Activated T-cell treated with anti-CD3 and anti-CD28 coated beads, Interleukin-2, amount 50 U/mL, for 1 hour (primary cell): ENCODE data around the gene NTSR1.

Source experiments
- DNase-seq: peaks from one replicate; pipeline ENCODE4 v3.0.0-alpha.2; 2020

NTSR1 gene

DNA sequence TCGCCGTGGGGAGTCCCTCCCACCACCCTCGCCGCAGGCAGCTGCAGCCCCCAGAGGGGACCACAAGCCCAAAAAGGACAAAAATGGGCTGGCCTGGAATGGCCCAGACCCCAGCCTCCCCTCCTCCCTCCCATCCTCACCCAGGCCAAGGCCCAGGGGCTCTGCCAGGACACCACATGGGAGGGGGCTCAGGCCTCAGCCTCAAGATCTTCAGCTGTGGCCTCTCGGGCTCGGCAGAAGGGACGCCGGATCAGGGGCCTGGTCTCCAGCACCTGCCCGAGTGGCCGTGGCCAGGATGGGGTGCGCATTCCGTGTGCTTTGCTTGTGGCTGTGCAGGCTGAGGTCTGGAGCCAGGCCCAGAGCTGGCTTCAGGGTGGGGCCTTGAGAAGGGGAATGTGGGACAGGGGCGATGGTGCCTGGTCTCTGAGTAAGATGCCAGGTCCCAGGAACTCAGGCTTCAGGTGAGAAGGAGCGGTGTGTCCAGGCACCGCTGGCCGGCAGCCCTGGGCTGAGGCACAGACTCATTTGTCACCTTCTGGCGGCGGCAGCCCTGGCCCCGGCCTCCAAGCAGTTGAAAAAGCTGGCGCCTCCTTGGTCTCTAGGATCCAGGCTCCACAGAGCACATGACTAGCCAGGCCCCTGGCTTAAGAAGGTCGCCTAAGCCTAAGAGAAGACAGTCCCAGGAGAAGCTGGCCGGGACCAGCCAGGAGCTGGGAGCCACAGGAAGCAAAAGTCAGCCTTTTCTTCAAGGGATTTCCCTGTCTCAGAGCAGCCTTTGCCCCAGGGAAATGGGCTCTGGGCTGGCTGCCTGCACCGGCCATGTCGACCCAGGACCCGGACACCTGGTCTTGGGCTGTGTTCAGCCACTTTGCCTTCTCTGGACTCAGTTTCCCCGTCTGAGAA, 52.5 kb downstream of the NTSR1 start:
- DNase-seq = no peak

DNA sequence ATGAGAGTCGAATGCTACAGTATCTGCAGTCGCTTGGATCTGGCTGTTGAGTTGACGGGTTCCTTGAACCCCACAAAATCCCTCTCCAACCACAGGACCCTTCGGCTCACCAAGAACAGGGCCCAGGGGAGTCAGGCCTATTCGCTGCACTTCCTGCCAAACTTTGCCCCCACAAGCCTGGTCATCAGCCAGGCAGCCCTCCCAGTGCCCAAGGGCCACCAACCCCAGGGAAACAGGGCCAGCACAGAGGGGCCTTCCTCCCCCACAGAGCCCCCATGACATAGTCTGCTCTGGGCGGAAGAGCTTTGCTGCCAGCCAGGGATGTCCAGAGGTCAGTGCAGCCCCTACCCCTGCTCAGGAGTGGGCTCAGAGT, 53.1 kb downstream of the NTSR1 start:
- no peak for DNase-seq

DNA sequence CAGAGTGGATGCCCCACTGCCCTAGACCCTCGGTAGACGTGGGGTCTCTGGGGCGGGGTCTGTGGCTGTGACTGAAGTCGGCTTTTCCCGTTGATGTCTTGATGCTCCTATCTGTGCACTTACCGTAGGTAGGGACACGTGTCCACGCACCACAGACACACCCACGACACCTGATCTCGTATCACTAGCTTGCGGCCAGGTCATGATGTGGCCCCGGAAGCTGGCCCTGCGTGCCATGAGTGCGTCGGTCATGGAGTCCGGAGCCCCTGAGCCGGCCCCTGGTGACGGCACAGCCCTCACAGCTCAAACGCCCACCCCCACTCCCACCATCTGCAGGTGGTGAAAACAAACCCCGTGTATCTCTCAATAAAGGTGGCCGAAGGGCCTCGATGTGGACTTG, 53.7 kb downstream of the NTSR1 start:
- no peak for DNase-seq

DNA sequence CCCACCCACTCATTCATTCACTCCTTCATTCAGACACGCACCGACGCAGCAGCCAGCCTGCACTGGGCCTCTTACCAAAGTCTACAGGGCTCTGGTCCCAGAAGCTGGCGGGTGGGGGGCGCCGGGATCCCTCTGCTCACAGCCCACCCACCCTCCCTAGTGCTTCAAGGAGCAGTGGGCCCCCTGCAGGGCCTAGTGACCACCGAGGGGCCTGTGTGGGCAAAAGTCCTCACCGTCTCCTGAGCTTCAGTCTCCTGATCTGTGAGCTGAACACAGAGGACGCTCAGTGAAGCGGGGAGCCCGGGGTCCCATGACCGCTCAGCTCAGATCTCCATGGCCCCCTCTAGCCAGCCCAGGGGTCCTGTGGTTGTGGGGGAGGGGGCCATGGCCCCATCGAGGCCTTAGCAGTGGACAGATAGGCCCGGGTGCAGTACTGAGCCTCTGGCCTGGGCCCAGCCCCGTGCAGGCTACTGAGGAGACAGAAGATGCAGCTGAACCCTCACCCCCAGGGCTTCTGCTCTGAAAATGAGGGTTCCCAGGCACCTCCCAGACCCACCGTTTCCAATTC, 54.2 kb downstream of the NTSR1 start:
- DNase-seq = no peak

DNA sequence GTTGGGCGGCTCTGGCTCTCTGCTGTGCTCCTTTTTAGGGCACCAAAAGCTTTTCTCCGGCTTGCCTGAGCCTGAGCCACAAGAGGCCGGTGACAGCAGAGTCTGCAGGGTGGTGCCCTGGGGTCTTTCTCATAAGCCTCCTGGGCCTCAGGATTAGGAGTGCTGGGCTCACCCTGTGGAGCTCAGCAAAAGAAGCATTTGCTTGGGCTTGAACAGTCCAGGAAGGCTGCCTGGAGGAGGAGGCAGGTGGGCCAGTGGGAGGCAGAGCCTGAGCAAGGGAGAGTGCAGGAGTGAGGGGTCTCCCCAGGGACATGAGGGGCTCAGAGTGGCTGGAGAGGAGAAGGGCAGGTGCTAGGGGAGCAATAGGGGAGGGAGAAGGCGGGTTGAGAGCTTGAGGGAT, 54.8 kb downstream of the NTSR1 start:
- DNase-seq = no peak

DNA sequence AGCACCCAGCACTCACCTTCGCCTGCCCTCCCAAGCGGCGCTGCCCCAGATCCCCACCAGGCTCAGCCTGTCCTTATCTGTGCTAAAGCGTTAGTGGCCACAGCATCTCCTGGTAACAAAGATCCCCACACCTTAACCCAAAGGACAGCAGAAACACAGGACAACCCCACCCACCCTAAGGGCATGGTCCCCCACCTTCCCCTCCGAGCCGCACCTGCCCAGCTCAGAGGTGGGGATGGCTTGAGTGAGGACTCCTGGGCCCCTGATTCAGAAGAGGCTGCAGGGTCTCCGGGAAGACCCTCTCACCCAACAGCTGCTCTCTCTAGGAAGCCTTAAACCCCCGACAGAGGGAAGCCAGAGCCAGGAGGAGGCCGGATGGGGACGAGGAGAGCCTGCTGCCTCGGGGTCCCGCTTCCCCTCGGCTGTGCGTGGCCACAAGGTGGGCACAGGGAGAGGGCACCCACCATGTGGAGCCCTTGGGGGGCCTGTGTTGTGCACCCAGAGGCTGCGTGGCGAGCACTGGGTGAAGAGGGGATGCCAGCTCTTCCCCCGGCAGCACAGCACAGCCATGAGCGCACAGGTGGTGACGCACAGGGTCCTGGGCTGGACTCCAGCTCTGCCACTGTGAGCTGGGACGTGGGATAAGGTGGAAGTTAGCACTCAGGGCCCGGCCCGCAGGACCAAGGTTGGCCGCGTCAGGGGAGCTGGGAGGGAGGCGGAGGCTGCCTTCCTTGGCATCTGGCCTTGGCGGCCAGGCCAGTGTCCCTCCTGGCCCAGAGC, 55.7 kb downstream of the NTSR1 start:
- no peak for DNase-seq

DNA sequence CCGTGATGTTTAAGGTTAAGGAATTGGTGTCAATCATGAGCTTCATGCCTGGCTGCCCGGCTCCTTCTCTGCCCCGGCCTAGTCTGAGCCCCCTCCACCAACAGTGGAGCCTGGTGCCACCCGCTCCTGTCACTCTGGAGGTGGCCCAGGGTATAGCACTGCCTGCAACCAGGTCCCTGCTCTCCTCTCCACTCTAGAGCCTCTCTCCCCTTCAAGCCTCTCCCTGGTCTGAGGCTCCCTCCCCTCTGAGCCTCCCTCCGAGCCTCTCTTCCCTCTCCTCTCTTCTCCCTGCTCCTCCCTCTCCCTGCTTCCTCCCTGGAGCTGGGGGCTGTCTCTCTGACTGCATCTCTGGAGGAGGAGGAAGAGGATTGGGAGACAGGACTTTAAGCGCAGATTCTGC, 56.4 kb downstream of the NTSR1 start:
- no peak for DNase-seq

DNA sequence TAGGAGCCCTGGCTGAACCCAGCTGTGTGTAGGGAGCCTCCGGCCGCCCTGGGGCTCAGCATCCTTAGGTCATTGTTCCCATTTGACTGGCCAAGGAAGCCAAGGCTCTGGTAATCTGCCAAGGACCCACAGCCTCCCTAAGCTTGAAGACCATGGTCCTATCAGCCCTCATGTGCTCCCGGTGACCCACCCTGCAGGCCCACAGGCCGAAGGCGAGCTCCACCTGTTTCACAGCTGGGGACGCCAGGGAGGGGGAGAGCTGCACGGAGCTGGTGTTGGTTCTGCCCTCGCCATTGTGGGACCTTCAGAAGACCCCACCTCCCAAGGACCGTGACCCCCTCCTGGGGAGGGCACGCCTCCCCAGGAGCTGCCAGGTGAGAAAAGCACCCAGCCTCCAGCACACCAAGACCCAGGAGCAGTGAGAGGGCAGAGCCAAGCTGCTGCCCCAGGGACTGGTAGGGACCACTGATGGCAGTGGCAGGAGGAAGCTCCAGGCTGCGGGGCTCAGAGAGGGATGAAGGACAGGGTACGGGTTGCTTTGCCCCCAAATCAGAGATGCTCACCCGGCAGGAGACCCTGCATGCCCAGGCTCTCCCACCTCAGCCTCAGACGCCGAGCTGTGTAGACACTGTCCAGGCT, 56.9 kb downstream of the NTSR1 start:
- no peak for DNase-seq

DNA sequence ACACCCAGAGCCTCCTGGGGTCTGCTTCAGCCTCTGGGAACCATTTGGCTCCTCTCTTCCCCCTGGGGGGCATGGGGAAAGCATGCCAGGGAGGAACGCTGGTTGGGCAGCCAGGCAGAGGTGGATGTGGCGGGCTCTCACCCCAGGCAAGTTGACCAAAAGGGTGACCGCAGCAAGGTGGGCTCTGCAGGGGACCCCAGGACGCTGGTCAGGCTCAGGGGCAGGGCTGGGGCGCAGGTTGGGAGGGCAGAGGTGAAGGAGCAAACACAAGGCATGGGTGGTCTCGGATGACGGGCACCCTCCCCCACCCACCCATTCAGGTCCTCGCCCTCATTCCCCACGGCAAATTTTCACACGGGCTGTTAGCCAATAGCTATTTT, 57.4 kb downstream of the NTSR1 start:
- DNase-seq = no peak

DNA sequence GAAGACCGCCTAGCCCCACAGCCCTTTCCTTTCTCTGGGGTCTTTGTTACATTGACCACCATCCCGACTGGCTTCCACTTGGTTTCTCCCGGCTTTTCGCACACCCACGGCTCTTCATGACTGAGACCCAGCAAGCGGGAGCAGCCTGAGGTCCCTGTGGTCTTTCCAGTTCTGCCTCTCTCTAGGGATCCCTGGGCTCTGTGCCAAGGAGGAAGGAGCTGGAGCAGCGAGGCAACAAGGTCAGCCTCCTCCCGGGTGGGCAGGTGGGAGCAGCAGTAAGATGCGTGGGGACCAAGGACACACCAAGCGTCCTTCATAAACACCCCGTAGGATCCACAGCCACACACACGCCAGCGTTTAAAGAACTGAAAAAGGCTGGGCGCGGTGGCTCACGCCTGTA, 58.1 kb downstream of the NTSR1 start:
- DNase-seq = no peak

DNA sequence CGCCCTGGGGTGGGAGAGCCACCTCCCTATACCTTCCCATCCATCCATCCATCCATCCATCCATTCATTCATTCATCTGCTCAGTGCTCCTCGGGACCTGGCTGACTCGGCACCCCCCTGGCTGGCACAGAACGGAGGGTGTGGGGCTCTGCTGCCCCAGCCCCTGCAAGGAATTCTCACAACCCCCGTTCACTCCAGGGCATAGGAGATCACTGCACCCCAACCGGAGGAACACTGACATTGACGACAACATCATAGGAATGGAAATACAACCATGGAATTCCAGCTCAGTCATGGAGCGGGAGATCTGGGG, 59.6 kb downstream of the NTSR1 start:
- DNase-seq = no peak

DNA sequence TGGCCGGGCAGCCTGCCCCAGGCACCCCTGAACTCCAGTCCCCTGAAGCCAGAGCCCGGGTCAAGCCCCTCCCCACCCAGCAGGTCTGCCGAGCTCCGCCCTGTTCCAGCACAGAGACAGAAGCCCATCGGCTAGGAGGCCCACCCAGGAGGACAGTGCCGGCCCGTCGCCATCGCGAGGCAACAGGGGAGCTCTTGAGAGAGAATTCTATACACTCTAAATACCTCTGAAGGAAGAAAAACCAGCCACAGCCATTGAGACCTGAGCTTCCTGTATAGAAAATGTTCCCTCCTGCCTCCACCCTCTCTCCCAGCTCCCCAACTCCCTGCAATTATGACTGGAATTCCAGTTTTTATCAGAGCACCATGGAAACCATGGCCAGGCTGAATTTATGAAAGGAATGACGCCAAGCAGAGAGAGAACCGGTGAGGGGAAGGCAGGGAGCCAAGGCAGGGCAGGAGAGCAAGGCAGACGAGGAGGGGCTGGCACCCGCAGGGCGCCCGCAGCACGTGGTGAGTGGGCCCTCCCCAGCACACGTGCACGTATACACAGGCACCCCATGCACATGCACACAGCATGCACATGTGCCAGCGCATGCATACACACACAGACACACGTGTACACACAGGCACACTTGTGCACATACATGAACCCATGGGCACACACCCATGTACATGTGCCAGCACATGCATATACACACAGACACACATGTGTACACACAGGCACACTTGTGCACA, 60.1 kb downstream of the NTSR1 start:
- no peak for DNase-seq

DNA sequence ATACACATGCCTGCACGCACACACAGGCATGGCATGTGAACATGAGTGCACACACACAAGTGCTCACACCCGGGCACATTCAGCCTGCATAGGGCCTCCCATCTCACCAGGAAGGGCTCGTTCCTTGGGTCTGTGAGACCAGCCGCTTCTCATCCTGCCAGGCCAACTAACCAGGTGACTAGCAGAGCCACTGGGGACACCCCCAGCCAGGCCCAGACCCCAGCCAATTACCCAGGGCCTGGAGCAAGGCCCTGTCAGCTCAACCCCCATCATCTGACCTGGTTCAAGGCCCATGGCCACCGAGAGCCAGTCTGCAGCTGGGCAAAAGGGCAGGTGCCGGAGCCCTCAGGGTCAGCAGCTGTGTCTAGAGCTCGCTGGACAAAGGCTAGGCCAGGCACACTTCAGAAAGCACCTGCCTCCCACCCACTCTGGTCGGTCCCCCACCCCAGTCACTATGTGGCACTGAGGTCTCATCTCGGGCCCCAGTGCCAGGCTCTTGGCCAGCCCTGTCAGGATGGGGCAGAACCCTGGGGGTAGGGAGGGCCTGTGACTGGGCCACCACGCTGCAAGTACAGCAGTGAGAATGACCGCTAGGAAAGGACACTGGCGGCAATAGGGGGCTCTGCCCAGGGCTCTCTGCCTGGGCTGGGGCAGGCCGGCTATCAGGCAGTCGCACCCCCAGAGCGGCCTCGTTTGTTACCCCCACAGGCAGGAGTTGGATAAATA, 60.9 kb downstream of the NTSR1 start:
- no peak for DNase-seq

DNA sequence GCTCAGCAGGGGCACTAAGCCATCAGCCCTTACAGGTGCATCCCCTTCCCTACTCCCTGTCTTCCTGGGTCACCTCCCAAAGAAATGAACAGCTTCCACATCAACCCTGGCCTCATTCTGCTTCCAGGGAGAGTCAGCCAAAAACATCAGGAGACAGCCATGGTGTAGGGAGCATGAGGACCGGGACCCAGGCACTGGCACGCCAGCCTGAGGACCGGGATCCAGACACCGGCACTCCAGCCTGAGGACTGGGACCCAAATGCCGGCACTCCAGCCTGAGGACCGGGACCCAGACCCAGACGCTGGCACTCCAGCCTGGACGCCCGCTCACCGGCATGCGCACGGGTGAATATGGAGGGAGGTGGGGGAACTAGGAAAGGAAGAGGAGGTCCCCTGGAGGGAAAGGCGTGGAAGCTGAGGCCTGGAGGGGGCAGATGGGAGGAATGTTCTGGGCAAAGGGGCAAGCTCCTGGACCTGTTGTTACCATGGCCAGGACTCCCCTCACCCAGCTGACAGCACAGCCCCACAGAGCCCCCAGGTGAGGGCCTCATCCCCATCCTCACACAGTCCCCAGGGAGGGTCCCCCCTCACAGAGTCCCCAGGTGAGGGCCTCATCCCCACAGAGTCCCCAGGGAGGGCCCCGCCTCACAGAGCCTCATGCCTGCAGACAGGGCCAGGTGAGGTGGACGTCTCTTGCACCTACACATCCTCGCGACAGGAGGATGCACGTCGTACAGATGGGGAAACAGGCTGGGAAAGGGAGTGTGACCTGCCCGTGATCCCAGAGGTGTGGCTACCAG, 61.7 kb downstream of the NTSR1 start:
- no peak for DNase-seq

DNA sequence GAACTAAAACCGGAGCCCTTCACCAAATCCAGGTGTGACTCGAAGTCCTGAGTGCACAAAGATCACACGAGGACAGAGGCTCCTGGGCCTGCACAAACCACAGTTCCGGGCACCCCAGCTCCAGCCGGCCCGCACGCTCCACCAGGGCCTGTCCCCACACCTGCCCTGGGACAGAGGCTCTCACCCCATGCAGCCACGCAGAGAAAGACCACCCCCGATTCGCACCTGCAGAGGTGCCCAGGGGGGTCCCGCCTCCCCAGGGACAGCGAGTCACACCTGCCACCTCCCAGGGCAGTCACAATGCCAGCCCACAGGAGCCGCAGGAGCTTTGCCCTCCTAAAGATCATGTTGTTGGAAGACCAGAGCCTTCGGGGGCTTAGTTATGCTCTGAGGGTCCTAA, 62.3 kb downstream of the NTSR1 start:
- no peak for DNase-seq

DNA sequence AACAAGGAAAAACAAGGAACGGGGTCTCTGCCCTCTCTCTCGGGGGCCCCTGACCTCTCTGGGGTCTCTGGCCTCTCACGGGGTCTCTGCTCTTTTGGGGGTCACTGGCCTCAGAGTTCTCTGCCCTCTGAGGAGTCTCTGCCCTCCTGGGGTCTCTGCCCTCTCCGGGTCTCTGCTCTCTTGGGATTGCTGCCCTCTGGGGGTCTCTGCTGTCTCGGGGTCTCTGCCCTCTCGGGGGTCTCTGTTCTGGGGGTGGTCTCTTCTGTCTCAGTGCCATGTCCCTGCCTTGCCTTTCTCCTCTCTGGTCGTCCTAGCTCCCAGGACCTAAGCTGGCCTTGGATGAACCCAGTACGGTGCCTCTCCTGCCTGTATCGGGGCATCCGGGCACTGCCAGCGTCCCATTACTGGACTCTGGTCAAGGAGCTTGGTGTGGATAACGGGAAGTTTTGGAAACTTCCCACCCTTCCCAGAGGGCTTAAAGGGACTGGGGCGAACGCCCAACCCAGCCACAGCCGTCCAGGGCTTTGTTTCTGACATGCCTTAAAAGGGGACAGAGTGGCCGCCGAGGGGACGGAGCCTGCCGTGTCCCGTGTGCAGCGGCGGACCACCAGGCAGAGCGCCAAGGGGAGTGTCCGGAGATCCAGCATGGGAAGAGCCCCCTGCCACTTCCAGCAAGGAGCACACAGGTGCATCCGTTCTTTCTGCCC, 62.9 kb downstream of the NTSR1 start:
- DNase-seq = no peak

DNA sequence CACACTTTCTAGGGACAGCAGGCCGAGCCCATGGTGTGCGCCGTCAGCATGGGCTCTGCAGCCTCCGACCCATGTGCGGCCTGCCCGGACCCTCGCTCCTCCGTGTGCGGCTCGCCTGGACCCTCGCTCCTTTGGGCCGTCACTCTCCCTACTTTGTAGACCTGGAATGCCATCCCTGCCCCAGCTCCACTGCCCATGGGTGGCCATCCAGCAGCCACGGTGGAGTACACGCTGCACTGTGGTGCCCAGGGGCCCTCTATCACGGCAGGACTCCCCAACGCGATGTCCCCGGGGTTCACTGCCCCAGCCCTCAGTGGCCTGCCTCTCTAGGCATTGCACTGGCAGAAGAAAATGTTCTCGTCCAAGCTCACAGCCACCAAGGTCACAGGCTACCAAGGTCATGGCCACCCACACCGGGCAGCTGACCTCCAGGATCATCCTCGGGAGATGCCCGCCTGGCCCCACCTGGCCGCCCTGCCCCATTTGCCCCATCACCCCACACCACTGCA, 63.5 kb downstream of the NTSR1 start:
- no peak for DNase-seq

DNA sequence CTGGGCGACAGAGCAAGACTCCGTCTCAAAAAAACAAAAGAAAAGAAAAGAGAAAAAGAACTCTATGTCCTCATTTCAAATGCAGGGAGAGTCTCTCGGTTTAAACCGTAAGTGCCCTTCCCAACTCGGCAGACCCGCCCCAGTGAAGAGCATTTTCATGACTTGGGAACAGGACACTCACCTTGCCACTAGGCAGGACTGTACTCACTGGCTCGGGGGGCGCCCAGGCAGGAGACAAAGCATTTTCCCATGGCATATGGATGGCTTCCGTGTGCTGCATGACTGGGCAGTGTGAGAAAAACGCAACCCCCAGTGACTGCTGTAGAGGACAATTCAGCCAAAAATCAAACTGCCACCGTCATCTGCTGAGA, 64.0 kb downstream of the NTSR1 start:
- no peak for DNase-seq

DNA sequence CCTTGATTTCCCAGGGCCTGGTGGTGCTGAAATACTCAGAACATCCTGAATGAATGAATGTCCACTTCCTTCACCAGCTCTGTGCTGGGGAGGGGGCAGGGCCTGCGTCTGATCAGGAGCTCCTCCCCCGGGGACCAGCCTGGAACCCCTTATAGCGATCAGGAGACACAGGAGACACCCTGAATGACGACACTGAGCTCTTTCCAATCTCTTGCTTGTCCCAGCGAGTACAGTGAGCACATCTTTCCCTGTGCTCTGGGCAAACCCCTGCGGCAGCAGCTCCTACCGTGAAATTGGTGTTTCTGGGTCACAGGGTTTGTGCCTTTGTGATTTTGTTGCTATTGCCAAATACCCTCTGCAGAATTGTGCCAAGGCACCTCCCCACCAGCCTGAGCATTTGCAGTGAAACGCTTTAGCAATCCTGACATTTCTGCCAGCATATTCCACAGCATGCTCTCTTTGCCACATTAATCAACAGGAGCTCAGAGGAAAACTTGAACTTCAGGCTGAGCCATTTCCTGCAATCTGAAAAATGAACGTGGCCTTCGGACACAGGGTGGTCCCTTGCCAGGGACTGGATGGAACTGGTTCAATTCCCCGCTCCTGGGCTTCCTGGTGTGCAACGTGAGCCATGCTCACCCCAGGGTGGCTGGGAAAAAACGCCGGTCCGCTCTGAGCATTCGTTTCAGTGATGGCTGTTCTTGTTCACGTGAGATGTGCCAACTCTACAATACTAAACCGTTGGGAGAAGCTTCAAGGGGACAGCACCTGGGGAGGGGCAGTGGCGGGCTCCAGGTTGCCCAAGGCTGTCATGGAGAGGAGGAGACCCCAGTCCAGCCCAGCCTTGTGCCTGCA, 64.6 kb downstream of the NTSR1 start:
- no peak for DNase-seq
